ENCODE measurements around the gene SLC16A12. TPM values are rescaled to one million over a fixed set of nuclear protein-coding genes. Genes with fewer than 3 reads are reported as not detected.

Gene SLC16A12
- total RNA-seq, 1 experiment from 2014 or later, result 10.9 TPM

GRCh38 chr10:89438525-89438924 is 96.9 kb downstream of the SLC16A12 start:
- DNase-seq (ENCODE audit: low spot score), result no peak
- peaks cover 7% of the 10 kb centered on the region; the same call in 1 of the 2 replicates for H3K9me3 Mint-ChIP-seq
- no peak for ATAC-seq
- CTCF ChIA-PET, result no interaction called here
- TF ChIP-seq ESRRA (CRISPR knock-in tag; IDR thresholded peaks at IDR 0.05; ENCODE audit: borderline replicate concordance), result no peak
- no peak for TF ChIP-seq SMAD4 (CRISPR knock-in tag; IDR thresholded peaks at IDR 0.05)
- no peak for TF ChIP-seq ZNF396 (CRISPR knock-in tag; IDR thresholded peaks at IDR 0.05; ENCODE audit: borderline replicate concordance)
- no peak for TF ChIP-seq SMAD3 (CRISPR knock-in tag; IDR thresholded peaks at IDR 0.05; ENCODE audit: borderline replicate concordance)
- no peak for TF ChIP-seq STAT6 (CRISPR knock-in tag; conservative IDR thresholded peaks at IDR 0.05; ENCODE audit: low read depth)
- TF ChIP-seq ATF6 (CRISPR knock-in tag; IDR thresholded peaks at IDR 0.05), result no peak
- TF ChIP-seq JUN (CRISPR knock-in tag; IDR thresholded peaks at IDR 0.05), result no peak
- no peak for TF ChIP-seq ZNF671 (CRISPR knock-in tag; IDR thresholded peaks at IDR 0.05)
- no peak for TF ChIP-seq TEAD4 (CRISPR knock-in tag; IDR thresholded peaks at IDR 0.05)
- TF ChIP-seq IRF2 (CRISPR knock-in tag; IDR thresholded peaks at IDR 0.05; ENCODE audit: borderline replicate concordance, low read depth), result no peak
- TF ChIP-seq ZSCAN18 (CRISPR knock-in tag; IDR thresholded peaks at IDR 0.05), result no peak
- no peak for TF ChIP-seq PRRX2 (CRISPR knock-in tag; IDR thresholded peaks at IDR 0.05)
- TF ChIP-seq ATF2 (CRISPR knock-in tag; IDR thresholded peaks at IDR 0.05; ENCODE audit: borderline replicate concordance, low read depth), result no peak
- TF ChIP-seq GABPB1 (CRISPR knock-in tag; IDR thresholded peaks at IDR 0.05), result no peak
- TF ChIP-seq FOXK1 (CRISPR knock-in tag; IDR thresholded peaks at IDR 0.05), result no peak
- peaks cover 25% of the 10 kb centered on the region for H3K4me1 Mint-ChIP-seq
- no peak overlapping the region for H3K27ac Mint-ChIP-seq
- H3K27me3 Mint-ChIP-seq (ENCODE audit: low read depth), result no peaks in the 10 kb centered on the region
- POLR2A ChIA-PET, result no interaction called here
- peaks cover 12% of the 10 kb centered on the region; the same call in 1 of the 2 replicates for H3K36me3 Mint-ChIP-seq
- H3K4me3 Mint-ChIP-seq, result no peak overlapping the region

- ATAC-seq (no peak), DNase-seq (ENCODE audit: low spot score) (no peak)
- TF ChIP-seq ZNF232 (CRISPR knock-in tag; IDR thresholded peaks at IDR 0.05) (no peak), TEAD1 (CRISPR knock-in tag; IDR thresholded peaks at IDR 0.05) (no peak), CTCF (IDR thresholded peaks at IDR 0.05) (no peak), JAZF1 (CRISPR knock-in tag; IDR thresholded peaks at IDR 0.05) (no peak), FOXP4 (CRISPR knock-in tag; IDR thresholded peaks at IDR 0.05) (no peak), ZNF121 (CRISPR knock-in tag; IDR thresholded peaks at IDR 0.05) (no peak)
- Mint-ChIP-seq H3K27ac (peak overlapping the region; percentile 54; the same call in 1 of the 2 replicates), H3K36me3 (peaks cover 4% of the 10 kb centered on the region; the same call in 1 of the 2 replicates), H3K9me3 (no peaks in the 10 kb centered on the region), H3K27me3 (ENCODE audit: low read depth) (no peaks in the 10 kb centered on the region), H3K4me1 (peaks cover 63% of the 10 kb centered on the region), H3K4me3 (no peak overlapping the region)
- CTCF ChIA-PET, result interaction anchor here (1.1 to 1.7 kb wide), 2 partner anchors 102 to 131 kb away, joined by 3 to 5 read pairs; no protein-coding TSS in a partner anchor
- POLR2A ChIA-PET, result no interaction called here
These were observed 103.4 kb downstream of the SLC16A12 start for GRCh38 chr10:89431977-89432376.
